HG02763 (cell line): ENCODE data around the gene HDAC4.
"Not testable (repeated sequence)": the region's sequence is repeated elsewhere in the genome, so short reads cannot be mapped to it uniquely, and the experiment has no call there.

ENCODE experiments used
- ATAC-seq: cut with Tn5 transposase; IDR thresholded peaks from one replicate; pipeline ENCODE4 v1.9.1; 2021; ENCODE audit warnings: mild to moderate bottlenecking, moderate library complexity; ENCODE audit not compliant: unreplicated experiment

HDAC4 gene

GRCh38 chr2:239042551-239043320 is 358.1 kb downstream of the HDAC4 start:
- no peak for ATAC-seq

GRCh38 chr2:239042046-239042445 is 358.8 kb downstream of the HDAC4 start:
- ATAC-seq = no peak

- no peak for ATAC-seq
Observed at GRCh38 chr2:239041062-239041461, 359.8 kb downstream of the HDAC4 start.

- no peak for ATAC-seq
Observed at GRCh38 chr2:239040152-239040761, 360.6 kb downstream of the HDAC4 start.

GRCh38 chr2:239039479-239039861 is 361.4 kb downstream of the HDAC4 start:
- ATAC-seq = no peak

GRCh38 chr2:239038773-239039478 is 361.9 kb downstream of the HDAC4 start:
- no peak for ATAC-seq

- ATAC-seq = not testable (repeated sequence)
Observed at GRCh38 chr2:239038284-239038683, 362.5 kb downstream of the HDAC4 start.

- ATAC-seq = no peak
Observed at GRCh38 chr2:239037559-239037910, 363.3 kb downstream of the HDAC4 start.

- no peak for ATAC-seq
Observed at GRCh38 chr2:239036819-239037558, 363.8 kb downstream of the HDAC4 start.

GRCh38 chr2:239035997-239036731 is 364.7 kb downstream of the HDAC4 start:
- no peak for ATAC-seq

GRCh38 chr2:239035361-239035814 is 365.4 kb downstream of the HDAC4 start:
- no peak for ATAC-seq

- no peak for ATAC-seq
Observed at GRCh38 chr2:239034561-239035341, 366.1 kb downstream of the HDAC4 start.

GRCh38 chr2:239033801-239034560 is 366.8 kb downstream of the HDAC4 start:
- no peak for ATAC-seq

- ATAC-seq = no peak
Observed at GRCh38 chr2:239029958-239030357, 370.9 kb downstream of the HDAC4 start.

- ATAC-seq = no peak
Observed at GRCh38 chr2:239028253-239028619, 372.6 kb downstream of the HDAC4 start.

GRCh38 chr2:239027391-239028252 is 373.2 kb downstream of the HDAC4 start:
- no peak for ATAC-seq

- ATAC-seq = no peak
Observed at GRCh38 chr2:239026711-239027361, 374.0 kb downstream of the HDAC4 start.
